Muscle of leg (tissue), 11 donors: Measurements from ENCODE around the gene FBXL20. TPM values are rescaled to one million over a fixed set of nuclear protein-coding genes. Genes with fewer than 3 reads are reported as not detected.
"Not testable (repeated sequence)": the region's sequence is repeated elsewhere in the genome, so short reads cannot be mapped to it uniquely, and the experiment has no call there.

Experiments
- DNase-seq: peaks from one replicate; pipeline ENCODE4 v3.0.0; 2013
- H3K27ac ChIP-seq: one replicate; pipeline ENCODE4 v1.5.1; 2013; ENCODE audit warnings: mild to moderate bottlenecking, low read length, control low read depth
- H3K27me3 ChIP-seq: one replicate; pipeline ENCODE4 v1.6.1; 2013; ENCODE audit warnings: low read length; ENCODE audit not compliant: control insufficient read depth, insufficient read depth
- H3K36me3 ChIP-seq: one replicate; pipeline ENCODE4 v1.6.1; 2013; ENCODE audit warnings: low read length; ENCODE audit not compliant: control insufficient read depth, insufficient read depth
- H3K4me1 ChIP-seq: one replicate; pipeline ENCODE4 v1.6.1; 2013; ENCODE audit warnings: low read length; ENCODE audit not compliant: control insufficient read depth, insufficient read depth
- H3K4me3 ChIP-seq: one replicate; pipeline ENCODE4 v1.5.1; 2013; ENCODE audit warnings: low read length, control low read depth
- H3K9me3 ChIP-seq: replicated peaks from 2 replicates; pipeline ENCODE4 v1.6.1; 2013; ENCODE audit warnings: low read depth, low read length; ENCODE audit not compliant: control insufficient read depth
- WGBS: methylation state at CpG from one replicate; pipeline ENCODE4 v1.1.5; 2013; ENCODE audit warnings: missing lambda C conversion rate; ENCODE audit not compliant: insufficient coverage; 5-methylcytosine and 5-hydroxymethylcytosine counted together
- polyA plus RNA-seq, 8 donors: library from polyadenylated mRNA; unstranded; fragments of 120-200 nt; gene quantifications; one replicate each; pipeline versions ENCODE4 v1.2.1 to v1.2.3, GENCODE V29; 2013; ENCODE audit warnings: inconsistent platforms in 1 of 8, low replicate concordance in 1 of 8; ENCODE audit not compliant: insufficient read length in 8 of 8, insufficient read depth in 1 of 8
- total RNA-seq: library from RNA; stranded (reverse); fragments of 120-200 nt; gene quantifications from one replicate; pipeline ENCODE4 v1.2.4, GENCODE V29; 2013

FBXL20 gene
- total and polyA plus RNA-seq, 9 donors, result 5.0 to 8.1 (median 5.9) TPM

GRCh38 chr17:39337649-39338048 lies 63.8 kb downstream of the FBXL20 start:
- not testable (repeated sequence) for H3K36me3 ChIP-seq, H3K9me3 ChIP-seq, H3K27me3 ChIP-seq, H3K4me1 ChIP-seq, H3K4me3 ChIP-seq, DNase-seq, H3K27ac ChIP-seq
- WGBS, result 95% methylated on average over 18 of the region's 26 CpGs

- H3K36me3 ChIP-seq, result peaks cover 5% of the 10 kb centered on the region
- H3K4me1 ChIP-seq, result no peaks in the 10 kb centered on the region
- H3K4me3 ChIP-seq, result no peak overlapping the region
- H3K27me3 ChIP-seq, result no peaks in the 10 kb centered on the region
- DNase-seq, result peak; percentile 52
- peak overlapping the region; percentile 42 for H3K27ac ChIP-seq
- H3K9me3 ChIP-seq, result no peaks in the 10 kb centered on the region
- WGBS, result no CpG with 5 or more reads among the region's 4 CpGs
Observed at GRCh38 chr17:39335704-39336223, 65.7 kb downstream of the FBXL20 start.

GRCh38 chr17:39334008-39334744 lies 67.2 kb downstream of the FBXL20 start:
- no CpG with 5 or more reads among the region's 6 CpGs for WGBS
- H3K36me3 ChIP-seq, DNase-seq, H3K27ac ChIP-seq, H3K4me1 ChIP-seq, H3K4me3 ChIP-seq, H3K27me3 ChIP-seq, H3K9me3 ChIP-seq: not testable (repeated sequence)

DNA sequence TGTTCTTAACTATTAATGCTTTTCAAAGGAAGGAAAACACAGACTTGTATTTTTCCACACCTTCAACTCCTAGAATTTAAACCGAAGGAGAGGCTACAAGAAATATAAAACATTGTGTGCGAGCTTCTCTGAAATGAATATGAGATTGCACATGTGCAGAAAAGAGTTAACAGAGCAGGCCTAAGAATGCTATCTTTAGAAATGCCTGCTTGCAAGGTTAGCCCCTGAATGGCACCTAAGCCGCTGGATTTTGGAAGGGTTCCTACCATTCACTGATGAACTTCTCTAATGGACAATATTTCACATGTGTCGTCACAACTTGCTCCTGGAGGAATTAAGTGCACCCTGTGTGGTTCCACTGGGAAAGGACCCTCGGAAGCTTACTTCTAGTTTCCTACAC lies 69.3 kb downstream of the FBXL20 start:
- Histone ChIP-seq H3K27me3 (no peaks in the 10 kb centered on the region), H3K4me1 (no peaks in the 10 kb centered on the region), H3K36me3 (no peaks in the 10 kb centered on the region), H3K27ac (no peak overlapping the region), H3K4me3 (no peak overlapping the region), H3K9me3 (no peaks in the 10 kb centered on the region)
- DNase-seq, result no peak
- 92% methylated on average over 3 of the region's 5 CpGs for WGBS

- no peaks in the 10 kb centered on the region for H3K27me3 ChIP-seq
- peaks cover 3% of the 10 kb centered on the region for H3K36me3 ChIP-seq
- no peak overlapping the region for H3K4me3 ChIP-seq
- no CpG with 5 or more reads among the region's 1 CpG for WGBS
- H3K27ac ChIP-seq, result no peak overlapping the region
- H3K4me1 ChIP-seq, result no peaks in the 10 kb centered on the region
- DNase-seq, result no peak
- H3K9me3 ChIP-seq, result no peaks in the 10 kb centered on the region
Observed at GRCh38 chr17:39328815-39329214, 72.6 kb downstream of the FBXL20 start.

DNA sequence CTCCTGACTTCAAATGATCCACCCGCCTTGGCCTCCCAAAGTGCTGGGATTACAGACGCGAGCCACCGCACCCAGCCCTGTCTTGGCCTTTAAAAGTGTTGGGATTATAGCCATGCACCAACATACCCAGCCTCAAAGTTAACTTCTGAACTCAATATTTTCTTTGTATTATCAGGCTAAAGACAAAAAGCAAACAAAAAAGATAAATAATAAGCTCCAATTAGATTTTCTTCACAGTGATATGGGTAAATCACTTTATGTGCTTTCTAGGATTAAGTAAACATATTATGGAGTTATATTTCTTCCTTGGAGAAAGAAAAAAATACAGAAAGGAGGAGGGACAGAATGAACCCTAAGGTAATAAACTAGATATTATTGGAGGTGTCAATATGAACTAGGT lies 74.3 kb downstream of the FBXL20 start:
- DNase-seq, result no peak
- Histone ChIP-seq H3K27me3 (no peaks in the 10 kb centered on the region), H3K9me3 (no peaks in the 10 kb centered on the region), H3K4me3 (no peak overlapping the region), H3K27ac (no peak overlapping the region), H3K4me1 (no peaks in the 10 kb centered on the region), H3K36me3 (peaks cover 3% of the 10 kb centered on the region)
- 96% methylated on average over 4 of the region's 4 CpGs for WGBS

DNA sequence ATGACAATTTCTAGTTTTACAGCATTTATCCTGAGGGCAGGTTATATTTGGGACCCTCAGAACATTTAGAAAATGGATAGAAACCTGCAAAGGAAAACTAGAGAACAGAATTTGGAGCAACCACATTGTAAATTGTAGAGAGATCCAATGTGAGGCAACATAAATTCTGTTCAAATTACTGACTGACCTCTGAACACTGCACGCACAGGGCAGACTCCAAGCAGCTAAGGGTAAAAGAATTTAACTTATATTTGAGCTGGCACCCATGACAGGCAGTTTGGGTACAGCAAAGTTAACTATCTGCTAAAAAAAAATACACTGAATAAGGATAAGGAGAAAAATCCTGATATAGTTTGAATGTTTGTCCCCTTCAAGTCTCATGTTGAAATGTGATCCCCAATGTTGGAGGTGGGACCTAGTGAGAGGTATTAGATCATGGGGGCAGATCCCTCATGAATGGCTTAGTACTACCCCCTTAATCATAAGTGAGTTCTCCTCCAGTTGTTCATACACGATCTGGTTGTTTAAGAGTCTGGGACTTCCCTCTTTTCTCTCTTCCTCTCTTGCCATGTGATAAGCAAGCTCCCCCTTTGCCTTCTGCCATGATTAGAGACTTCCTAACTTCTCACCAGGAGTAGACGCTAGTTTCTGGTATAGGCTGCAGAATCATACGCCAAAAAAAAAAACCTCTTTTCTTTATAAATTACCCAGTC lies 75.7 kb downstream of the FBXL20 start:
- peaks cover 3% of the 10 kb centered on the region for H3K36me3 ChIP-seq
- no peaks in the 10 kb centered on the region for H3K27me3 ChIP-seq
- no peak overlapping the region for H3K4me3 ChIP-seq
- H3K27ac ChIP-seq, result no peak overlapping the region
- no peaks in the 10 kb centered on the region for H3K4me1 ChIP-seq
- H3K9me3 ChIP-seq, result no peaks in the 10 kb centered on the region
- no CpG with 5 or more reads among the region's 4 CpGs for WGBS
- peak; percentile 40 for DNase-seq

GRCh38 chr17:39318636-39319035 lies 82.8 kb downstream of the FBXL20 start:
- Histone ChIP-seq H3K4me3 (no peak overlapping the region), H3K36me3 (peaks cover 5% of the 10 kb centered on the region), H3K27ac (no peak overlapping the region), H3K9me3 (no peaks in the 10 kb centered on the region), H3K27me3 (no peaks in the 10 kb centered on the region), H3K4me1 (no peaks in the 10 kb centered on the region)
- WGBS, result 85% methylated on average over 7 of the region's 8 CpGs
- DNase-seq, result no peak

GRCh38 chr17:39306509-39307212 lies 94.8 kb downstream of the FBXL20 start:
- H3K27ac ChIP-seq, result peak overlapping the region; percentile 70
- WGBS, result 20% methylated on average over 1 of the region's 3 CpGs
- H3K9me3 ChIP-seq, result no peaks in the 10 kb centered on the region
- peaks cover 6% of the 10 kb centered on the region for H3K36me3 ChIP-seq
- no peaks in the 10 kb centered on the region for H3K4me1 ChIP-seq
- peak; percentile 77 for DNase-seq
- no peak overlapping the region for H3K4me3 ChIP-seq
- H3K27me3 ChIP-seq, result no peaks in the 10 kb centered on the region

GRCh38 chr17:39305978-39306377 lies 95.4 kb downstream of the FBXL20 start:
- WGBS, result 36% methylated on average over 4 of the region's 7 CpGs

More at GRCh38 chr17:39305978-39306377, 95.4 kb downstream of the FBXL20 start:
- H3K4me1 ChIP-seq, result no peaks in the 10 kb centered on the region
- peak overlapping the region; percentile 70 for H3K27ac ChIP-seq
- no peak overlapping the region for H3K4me3 ChIP-seq
- peaks cover 6% of the 10 kb centered on the region for H3K36me3 ChIP-seq
- peak; percentile 6 for DNase-seq
- H3K27me3 ChIP-seq, result no peaks in the 10 kb centered on the region
- H3K9me3 ChIP-seq, result no peaks in the 10 kb centered on the region
